ENCODE results near the gene MAML2.

GRCh38 chr11:96035031-96035739 is 307.8 kb downstream of the MAML2 start:
- no peak for TF ChIP-seq CTCF (IDR thresholded peaks at IDR 0.05)
- no peak for TF ChIP-seq POLR2AphosphoS5 (IDR thresholded peaks at IDR 0.05)

All from stomach (tissue), 4 donors.